ENCODE measurements around the gene ENOX1.

DNA sequence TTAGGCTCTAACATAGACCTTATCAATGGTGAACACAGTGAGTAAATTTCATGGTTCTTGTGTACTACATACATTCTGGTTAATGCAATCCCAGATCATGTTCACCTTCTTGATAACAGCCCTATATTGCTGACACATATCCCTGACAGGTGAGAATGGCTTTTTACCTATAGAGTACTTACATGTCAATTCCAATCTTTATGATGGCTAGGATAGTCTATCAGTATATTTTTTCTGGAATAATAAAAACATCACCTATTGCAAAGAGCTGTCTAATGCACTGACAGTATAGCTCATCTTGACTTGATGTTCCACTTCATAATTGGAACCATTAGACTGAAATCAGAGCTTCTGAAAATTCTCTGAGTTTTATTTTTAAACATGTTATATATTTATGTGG, 199.4 kb downstream of the ENOX1 start:
- TF ChIP-seq, protein P1, sequence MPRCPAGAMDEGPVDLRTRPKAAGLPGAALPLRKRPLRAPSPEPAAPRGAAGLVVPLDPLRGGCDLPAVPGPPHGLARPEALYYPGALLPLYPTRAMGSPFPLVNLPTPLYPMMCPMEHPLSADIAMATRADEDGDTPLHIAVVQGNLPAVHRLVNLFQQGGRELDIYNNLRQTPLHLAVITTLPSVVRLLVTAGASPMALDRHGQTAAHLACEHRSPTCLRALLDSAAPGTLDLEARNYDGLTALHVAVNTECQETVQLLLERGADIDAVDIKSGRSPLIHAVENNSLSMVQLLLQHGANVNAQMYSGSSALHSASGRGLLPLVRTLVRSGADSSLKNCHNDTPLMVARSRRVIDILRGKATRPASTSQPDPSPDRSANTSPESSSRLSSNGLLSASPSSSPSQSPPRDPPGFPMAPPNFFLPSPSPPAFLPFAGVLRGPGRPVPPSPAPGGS (IDR thresholded peaks at IDR 0.05) = no peak
- TF ChIP-seq, protein P2, sequence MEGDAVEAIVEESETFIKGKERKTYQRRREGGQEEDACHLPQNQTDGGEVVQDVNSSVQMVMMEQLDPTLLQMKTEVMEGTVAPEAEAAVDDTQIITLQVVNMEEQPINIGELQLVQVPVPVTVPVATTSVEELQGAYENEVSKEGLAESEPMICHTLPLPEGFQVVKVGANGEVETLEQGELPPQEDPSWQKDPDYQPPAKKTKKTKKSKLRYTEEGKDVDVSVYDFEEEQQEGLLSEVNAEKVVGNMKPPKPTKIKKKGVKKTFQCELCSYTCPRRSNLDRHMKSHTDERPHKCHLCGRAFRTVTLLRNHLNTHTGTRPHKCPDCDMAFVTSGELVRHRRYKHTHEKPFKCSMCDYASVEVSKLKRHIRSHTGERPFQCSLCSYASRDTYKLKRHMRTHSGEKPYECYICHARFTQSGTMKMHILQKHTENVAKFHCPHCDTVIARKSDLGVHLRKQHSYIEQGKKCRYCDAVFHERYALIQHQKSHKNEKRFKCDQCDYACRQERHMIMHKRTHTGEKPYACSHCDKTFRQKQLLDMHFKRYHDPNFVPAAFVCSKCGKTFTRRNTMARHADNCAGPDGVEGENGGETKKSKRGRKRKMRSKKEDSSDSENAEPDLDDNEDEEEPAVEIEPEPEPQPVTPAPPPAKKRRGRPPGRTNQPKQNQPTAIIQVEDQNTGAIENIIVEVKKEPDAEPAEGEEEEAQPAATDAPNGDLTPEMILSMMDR (IDR thresholded peaks at IDR 0.05) = no peak
- no peak for TF ChIP-seq SMC3 (IDR thresholded peaks at IDR 0.05)
- no peak for TF ChIP-seq ESRRA (IDR thresholded peaks at IDR 0.05; ENCODE audit: borderline replicate concordance, low read length)
- TF ChIP-seq, protein P3, sequence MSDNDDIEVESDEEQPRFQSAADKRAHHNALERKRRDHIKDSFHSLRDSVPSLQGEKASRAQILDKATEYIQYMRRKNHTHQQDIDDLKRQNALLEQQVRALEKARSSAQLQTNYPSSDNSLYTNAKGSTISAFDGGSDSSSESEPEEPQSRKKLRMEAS (IDR thresholded peaks at IDR 0.05) = no peak
- TF ChIP-seq, protein P4, sequence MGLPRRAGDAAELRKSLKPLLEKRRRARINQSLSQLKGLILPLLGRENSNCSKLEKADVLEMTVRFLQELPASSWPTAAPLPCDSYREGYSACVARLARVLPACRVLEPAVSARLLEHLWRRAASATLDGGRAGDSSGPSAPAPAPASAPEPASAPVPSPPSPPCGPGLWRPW (IDR thresholded peaks at IDR 0.05) = no peak
- TF ChIP-seq, protein P5, sequence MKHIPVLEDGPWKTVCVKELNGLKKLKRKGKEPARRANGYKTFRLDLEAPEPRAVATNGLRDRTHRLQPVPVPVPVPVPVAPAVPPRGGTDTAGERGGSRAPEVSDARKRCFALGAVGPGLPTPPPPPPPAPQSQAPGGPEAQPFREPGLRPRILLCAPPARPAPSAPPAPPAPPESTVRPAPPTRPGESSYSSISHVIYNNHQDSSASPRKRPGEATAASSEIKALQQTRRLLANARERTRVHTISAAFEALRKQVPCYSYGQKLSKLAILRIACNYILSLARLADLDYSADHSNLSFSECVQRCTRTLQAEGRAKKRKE (CRISPR knock-in tag; IDR thresholded peaks at IDR 0.05; ENCODE audit: low read depth) = no peak
- TF ChIP-seq, protein P6, sequence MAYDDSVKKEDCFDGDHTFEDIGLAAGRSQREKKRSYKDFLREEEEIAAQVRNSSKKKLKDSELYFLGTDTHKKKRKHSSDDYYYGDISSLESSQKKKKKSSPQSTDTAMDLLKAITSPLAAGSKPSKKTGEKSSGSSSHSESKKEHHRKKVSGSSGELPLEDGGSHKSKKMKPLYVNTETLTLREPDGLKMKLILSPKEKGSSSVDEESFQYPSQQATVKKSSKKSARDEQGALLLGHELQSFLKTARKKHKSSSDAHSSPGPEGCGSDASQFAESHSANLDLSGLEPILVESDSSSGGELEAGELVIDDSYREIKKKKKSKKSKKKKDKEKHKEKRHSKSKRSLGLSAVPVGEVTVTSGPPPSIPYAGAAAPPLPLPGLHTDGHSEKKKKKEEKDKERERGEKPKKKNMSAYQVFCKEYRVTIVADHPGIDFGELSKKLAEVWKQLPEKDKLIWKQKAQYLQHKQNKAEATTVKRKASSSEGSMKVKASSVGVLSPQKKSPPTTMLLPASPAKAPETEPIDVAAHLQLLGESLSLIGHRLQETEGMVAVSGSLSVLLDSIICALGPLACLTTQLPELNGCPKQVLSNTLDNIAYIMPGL (CRISPR knock-in tag; IDR thresholded peaks at IDR 0.05; ENCODE audit: borderline replicate concordance) = no peak
- TF ChIP-seq, protein P7, sequence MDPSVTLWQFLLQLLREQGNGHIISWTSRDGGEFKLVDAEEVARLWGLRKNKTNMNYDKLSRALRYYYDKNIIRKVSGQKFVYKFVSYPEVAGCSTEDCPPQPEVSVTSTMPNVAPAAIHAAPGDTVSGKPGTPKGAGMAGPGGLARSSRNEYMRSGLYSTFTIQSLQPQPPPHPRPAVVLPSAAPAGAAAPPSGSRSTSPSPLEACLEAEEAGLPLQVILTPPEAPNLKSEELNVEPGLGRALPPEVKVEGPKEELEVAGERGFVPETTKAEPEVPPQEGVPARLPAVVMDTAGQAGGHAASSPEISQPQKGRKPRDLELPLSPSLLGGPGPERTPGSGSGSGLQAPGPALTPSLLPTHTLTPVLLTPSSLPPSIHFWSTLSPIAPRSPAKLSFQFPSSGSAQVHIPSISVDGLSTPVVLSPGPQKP (IDR thresholded peaks at IDR 0.05; ENCODE audit: low read depth, low read length) = no peak
- TF ChIP-seq NFE2L2 (conservative IDR thresholded peaks at IDR 0.05; ENCODE audit: low read length) = no peak
- TF ChIP-seq, protein P8, sequence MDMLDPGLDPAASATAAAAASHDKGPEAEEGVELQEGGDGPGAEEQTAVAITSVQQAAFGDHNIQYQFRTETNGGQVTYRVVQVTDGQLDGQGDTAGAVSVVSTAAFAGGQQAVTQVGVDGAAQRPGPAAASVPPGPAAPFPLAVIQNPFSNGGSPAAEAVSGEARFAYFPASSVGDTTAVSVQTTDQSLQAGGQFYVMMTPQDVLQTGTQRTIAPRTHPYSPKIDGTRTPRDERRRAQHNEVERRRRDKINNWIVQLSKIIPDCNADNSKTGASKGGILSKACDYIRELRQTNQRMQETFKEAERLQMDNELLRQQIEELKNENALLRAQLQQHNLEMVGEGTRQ (IDR thresholded peaks at IDR 0.05) = no peak
- TF ChIP-seq POLR2A (IDR thresholded peaks at IDR 0.05; ENCODE audit: low read length) = no peak
